ENCODE data around the gene DHRS4L2.
"Not testable (repeated sequence)": the region's sequence is repeated elsewhere in the genome, so short reads cannot be mapped to it uniquely, and the experiment has no call there.

DNA sequence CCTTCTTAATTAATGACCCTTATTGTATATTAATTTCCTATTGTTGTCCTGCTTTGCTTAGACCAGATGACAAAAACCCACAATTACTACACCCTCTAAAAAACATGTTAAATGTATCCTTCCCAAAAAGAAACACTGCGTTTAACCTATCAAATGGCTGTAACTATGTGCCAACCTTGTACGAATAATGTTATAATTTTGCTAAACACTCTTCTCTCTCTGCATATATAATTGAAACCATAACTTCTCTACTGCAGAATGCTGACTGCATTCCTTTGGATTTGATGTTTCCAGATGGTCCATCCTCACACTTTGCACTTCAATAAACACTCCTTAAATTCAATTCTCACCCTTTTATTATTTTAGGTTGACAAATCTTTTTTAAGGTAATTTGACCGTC lies 31.8 kb downstream of the DHRS4L2 start:
- not testable (repeated sequence) for TF ChIP-seq CTCF (IDR thresholded peaks at IDR 0.05); ZFX (IDR thresholded peaks at IDR 0.05; ENCODE audit: borderline replicate concordance)
